Glomerular visceral epithelial cell (primary cell): ENCODE measurements around the gene NDC80.

ENCODE experiments used
- DNase-seq: peaks from one replicate; pipeline ENCODE4 v3.0.0-alpha.2; 2016; ENCODE audit errors: extremely low spot score

Gene NDC80

DNA sequence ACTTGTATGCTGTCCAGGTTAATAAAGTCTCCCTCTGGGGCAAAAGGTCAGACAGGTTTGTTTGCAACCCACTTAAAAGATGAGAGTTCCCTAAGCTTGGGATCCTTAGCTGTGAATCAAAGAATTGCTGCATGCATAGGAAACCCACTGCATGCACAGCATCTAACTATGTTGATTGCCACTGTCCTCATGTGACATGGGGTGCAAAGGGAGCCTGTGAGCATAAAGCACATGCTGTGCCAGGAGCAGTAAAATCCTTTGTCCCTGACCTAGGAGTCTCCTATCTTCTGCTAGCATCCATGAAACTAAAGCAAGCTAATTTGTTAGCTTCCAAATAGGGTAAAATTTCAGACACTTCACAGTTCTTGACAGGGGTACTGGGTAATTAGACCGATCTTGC lies 13.8 kb upstream of the NDC80 start:
- no peak for DNase-seq

GRCh38 chr18:2559249-2559648 lies 12.1 kb upstream of the NDC80 start:
- no peak for DNase-seq

GRCh38 chr18:2564373-2564772 lies 7.0 kb upstream of the NDC80 start:
- DNase-seq: no peak

- DNase-seq: no peak
Observed at GRCh38 chr18:2568129-2568528, 3.2 kb upstream of the NDC80 start.

DNA sequence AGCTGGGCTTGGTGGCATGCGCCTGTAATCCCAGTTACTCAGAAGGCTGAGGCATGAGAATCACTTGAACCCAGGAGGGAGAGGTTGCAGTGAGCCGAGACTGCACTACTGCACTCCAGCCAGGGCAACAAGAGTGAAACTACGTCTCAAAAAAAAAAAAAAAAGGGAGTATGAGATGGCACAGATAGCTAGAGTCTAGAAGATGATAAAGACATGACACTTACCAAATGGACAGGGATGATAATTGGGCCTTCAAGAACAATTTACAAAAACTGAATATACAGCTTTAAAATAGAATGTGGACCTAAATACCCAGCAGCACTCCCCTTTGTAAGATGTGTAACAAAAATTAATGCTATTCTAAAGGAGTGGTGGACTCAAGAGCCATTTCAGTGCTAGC lies 2.8 kb upstream of the NDC80 start:
- DNase-seq: no peak

- DNase-seq: no peak
Observed at GRCh38 chr18:2569338-2570207, 1.8 kb upstream of the NDC80 start.

GRCh38 chr18:2570772-2571199 lies 571 bp upstream of the NDC80 start:
- DNase-seq: peak; percentile 73

GRCh38 chr18:2572171-2572569 lies 813 bp downstream of the NDC80 start:
- DNase-seq: peak; percentile 20

DNA sequence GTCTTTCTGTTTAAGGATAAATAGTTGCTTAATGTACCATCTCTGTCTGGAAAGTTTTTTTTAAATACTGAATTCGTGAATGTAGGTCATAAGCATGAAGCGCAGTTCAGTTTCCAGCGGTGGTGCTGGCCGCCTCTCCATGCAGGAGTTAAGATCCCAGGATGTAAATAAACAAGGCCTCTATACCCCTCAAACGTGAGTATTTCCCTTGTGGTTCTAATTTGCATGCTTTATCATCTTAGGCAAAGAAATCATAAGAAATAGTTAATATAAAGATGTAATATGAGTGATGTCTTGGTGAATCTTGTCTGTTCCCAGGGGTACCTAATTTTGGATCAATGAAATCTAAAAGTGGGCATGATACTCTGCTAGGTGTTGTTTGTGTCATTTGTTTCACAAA lies 1.5 kb downstream of the NDC80 start:
- no peak for DNase-seq

DNA sequence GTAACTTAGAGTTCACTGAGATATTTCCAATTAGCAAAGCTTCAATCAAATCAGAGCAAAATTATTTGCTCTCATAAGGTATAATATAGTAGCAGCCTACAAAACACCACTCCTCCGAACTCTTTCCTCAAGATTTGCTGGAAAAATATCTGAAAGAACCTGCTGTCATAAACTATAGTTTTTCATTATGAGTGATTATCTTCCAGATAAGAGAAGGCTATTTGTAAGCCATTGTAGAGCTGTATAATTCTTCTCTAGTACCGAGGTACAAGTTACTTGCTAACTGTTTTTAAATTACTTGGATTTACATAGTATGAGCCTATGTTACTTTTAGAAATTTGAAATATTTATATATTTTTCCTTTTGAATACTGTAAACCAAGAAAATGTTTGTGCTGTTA lies 2.1 kb downstream of the NDC80 start:
- DNase-seq: no peak

GRCh38 chr18:2587788-2588187 lies 16.4 kb downstream of the NDC80 start:
- DNase-seq: no peak

- DNase-seq: no peak
Observed at GRCh38 chr18:2588666-2589344, 17.4 kb downstream of the NDC80 start.

DNA sequence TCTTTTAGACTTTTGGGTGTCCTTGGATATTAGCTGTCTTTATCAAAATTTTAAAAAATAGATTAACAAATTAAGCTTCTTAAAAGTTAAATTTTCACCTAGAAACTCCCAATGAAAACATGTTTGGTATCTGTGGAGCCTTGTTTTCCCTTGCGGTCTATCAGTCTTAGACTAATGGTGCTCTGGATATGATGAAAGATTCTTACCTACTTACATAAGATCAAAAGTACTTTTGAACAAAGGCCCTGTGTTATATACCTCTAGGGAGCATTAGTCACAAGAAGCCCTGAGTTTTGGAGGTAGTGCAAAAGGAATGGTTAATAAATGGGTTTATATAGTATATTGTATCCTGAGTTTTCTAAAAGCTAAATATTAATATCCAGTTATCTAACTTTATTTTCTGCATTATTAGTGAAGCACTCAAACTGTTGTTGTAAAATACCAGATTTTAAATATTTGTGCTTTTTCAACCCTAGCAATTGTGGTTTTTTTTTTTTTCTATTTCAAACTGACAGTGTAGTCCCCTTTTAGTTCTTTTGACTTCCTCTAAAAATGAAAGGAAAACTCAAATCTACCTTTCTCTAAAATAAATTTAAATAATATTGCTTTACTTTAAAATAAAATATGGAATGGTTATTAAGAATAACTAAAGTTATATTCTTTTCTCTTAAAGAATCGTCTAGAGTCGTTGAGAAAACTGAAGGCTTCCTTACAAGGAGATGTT lies 18.1 kb downstream of the NDC80 start:
- no peak for DNase-seq

DNA sequence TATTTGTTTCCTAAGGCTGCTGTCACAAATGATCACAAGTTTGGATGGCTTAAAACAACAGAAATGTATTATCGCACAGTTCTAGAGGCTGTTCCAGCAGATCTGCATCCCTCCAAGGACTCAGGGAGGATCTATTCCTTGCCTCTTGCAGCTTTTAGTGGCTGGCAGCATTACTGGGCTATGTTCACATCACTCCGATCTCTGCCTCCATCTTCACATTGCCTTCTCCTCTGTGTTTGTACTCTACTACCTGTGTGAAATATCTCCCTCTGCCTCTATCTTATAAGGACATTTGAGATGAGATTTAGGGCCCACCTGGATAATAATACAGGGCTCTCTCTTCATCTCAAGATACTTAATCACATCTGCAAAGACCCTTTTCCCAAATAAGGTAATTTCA lies 18.9 kb downstream of the NDC80 start:
- DNase-seq: no peak

GRCh38 chr18:2597639-2598038 lies 26.3 kb downstream of the NDC80 start:
- no peak for DNase-seq

DNA sequence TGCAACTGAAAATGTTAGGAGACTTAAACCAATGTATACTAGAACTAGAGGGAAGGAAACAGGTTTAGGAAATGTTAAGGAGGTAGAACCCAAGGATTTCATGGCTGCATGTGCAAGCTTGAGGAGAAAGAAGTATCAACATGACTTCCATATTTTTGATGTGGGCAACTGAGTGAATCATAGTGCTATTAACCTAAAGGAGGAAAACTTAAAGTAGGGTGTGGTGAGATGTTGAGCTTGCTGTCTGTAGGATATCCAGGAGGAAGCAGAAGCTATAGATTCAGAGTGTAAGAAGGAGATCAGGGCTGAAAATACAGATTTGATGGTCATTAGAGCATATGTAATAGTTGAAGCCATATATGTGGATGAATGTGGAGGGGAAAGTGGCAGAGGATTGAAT lies 31.5 kb downstream of the NDC80 start:
- no peak for DNase-seq

DNA sequence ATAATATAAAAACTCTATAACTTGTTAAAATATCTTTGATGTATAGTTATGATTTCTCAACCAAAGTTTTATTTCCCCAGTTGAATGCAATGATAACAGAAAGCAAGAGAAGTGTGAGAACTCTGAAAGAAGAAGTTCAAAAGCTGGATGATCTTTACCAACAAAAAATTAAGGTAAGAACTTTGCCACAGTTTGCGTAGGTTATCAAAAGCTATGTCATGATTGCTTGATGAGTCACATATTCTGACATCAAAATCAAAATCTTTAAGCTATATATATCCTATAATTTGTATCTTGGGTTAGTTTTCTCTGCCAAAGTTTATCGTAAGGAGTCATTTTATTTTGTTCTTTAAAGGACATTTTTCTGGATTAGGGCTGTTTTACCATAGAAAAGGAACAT lies 35.0 kb downstream of the NDC80 start:
- DNase-seq: no peak

DNA sequence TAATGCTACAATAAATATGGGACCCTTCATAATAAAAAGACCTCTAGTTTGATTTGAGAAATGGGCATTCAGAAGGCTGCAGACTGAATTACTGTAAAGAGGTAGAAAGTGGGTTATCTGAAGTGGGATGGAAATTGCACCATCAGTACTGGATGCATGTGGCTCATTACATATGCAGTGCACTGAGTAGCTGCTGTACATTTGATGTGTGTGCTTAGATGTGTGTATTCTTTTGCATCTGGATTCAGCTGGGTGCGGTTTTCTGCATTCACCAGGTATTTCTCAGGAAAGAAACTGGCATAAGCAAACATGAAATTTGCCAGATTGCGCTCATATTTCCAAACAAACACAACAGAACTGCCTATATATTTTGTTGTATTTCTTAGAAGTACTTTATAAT lies 38.2 kb downstream of the NDC80 start:
- no peak for DNase-seq

- no peak for DNase-seq
Observed at GRCh38 chr18:2610549-2610948, 39.2 kb downstream of the NDC80 start.

- no peak for DNase-seq
Observed at GRCh38 chr18:2612996-2613395, 41.6 kb downstream of the NDC80 start.

GRCh38 chr18:2617401-2617998 lies 46.1 kb downstream of the NDC80 start:
- no peak for DNase-seq

- peak; percentile 4 for DNase-seq
Observed at GRCh38 chr18:2618009-2618408, 46.7 kb downstream of the NDC80 start.
